OCI-LY7 (cell line): ENCODE results near the gene PLD4. TPM values are rescaled to one million over a fixed set of nuclear protein-coding genes. Genes with fewer than 3 reads are reported as not detected.

Source experiments
- BruUV-seq: library from RNA; stranded (reverse); fragments of 400-500 nt; replicated peaks from 2 replicates; lab custom pipeline; 2021; lab: Mats Ljungman, UMichigan
- CTCF ChIA-PET: fragments of 300-600 bp; sonication (Branson Sonifier 250); formaldehyde crosslinking; loops from one replicate; lab custom pipeline; 2022; ENCODE audit warnings: antibody characterized with exemption; ENCODE audit not compliant: unreplicated experiment; lab: Charles Lee
- POLR2A ChIA-PET: fragments of 300-600 bp; sonication (Branson Sonifier 250); formaldehyde crosslinking; loops from one replicate; lab custom pipeline; 2022; ENCODE audit warnings: antibody characterized with exemption; lab: Charles Lee
- DNase-seq: peaks from one replicate; pipeline ENCODE4 v3.0.0-alpha.2; 2015; ENCODE audit warnings: low spot score
- H2AFZ ChIP-seq: fragments of 200-600 bp; sonication (generic), shearing (Covaris generic); 2 replicates; pipeline ENCODE4 v1.6.1; 2014; ENCODE audit warnings: mild to moderate bottlenecking, antibody characterized with exemption, low read length, moderate library complexity
- H3K27ac ChIP-seq: fragments of 200-600 bp; sonication (generic); 2 replicates; pipeline ENCODE4 v1.5.1; 2014; ENCODE audit warnings: mixed run types, low read depth, mild to moderate bottlenecking, moderate library complexity, low read length, inconsistent platforms; ENCODE audit not compliant: poor library complexity, severe bottlenecking
- H3K36me3 ChIP-seq: fragments of 200-600 bp; sonication (generic); 2 replicates; pipeline ENCODE4 v1.6.1; 2014; ENCODE audit warnings: mild to moderate bottlenecking, antibody characterized with exemption, low read length, moderate library complexity, mixed read lengths; ENCODE audit not compliant: insufficient read depth
- H3K4me1 ChIP-seq: fragments of 200-600 bp; sonication (generic); 2 replicates; pipeline ENCODE4 v1.5.1; 2014; ENCODE audit warnings: mild to moderate bottlenecking, low read length; ENCODE audit not compliant: insufficient read depth, poor library complexity, severe bottlenecking
- H3K4me2 ChIP-seq: fragments of 200-600 bp; sonication (generic); 2 replicates; pipeline ENCODE4 v1.6.1; 2014; ENCODE audit warnings: mild to moderate bottlenecking, low read length
- H3K4me3 ChIP-seq: fragments of 200-600 bp; sonication (generic); 2 replicates; pipeline ENCODE4 v1.5.1; 2014; ENCODE audit warnings: mild to moderate bottlenecking, low read depth, low read length; ENCODE audit not compliant: poor library complexity, severe bottlenecking
- H3K79me2 ChIP-seq: fragments of 200-600 bp; sonication (generic); 2 replicates; pipeline ENCODE4 v1.6.1; 2016; ENCODE audit warnings: low read depth, mild to moderate bottlenecking, low read length, moderate library complexity, mixed read lengths; ENCODE audit not compliant: insufficient read depth
- H3K9me2 ChIP-seq: fragments of 200-600 bp; sonication (generic); 2 replicates; pipeline ENCODE4 v1.6.1; 2016; ENCODE audit warnings: mild to moderate bottlenecking, low read length, mixed read lengths; ENCODE audit not compliant: insufficient read depth
- H3K9me3 ChIP-seq: fragments of 200-600 bp; sonication (generic); 2 replicates; pipeline ENCODE4 v1.6.1; 2014; ENCODE audit warnings: mild to moderate bottlenecking, mixed run types, low read length, mixed read lengths
- H4K20me1 ChIP-seq: fragments of 200-600 bp; sonication (generic); 2 replicates; pipeline ENCODE4 v1.6.1; 2014; ENCODE audit warnings: mild to moderate bottlenecking, antibody characterized with exemption, low read length, moderate library complexity, mixed read lengths; ENCODE audit not compliant: insufficient read depth
- EZH2phosphoT487 ChIP-seq: fragments of 200-600 bp; sonication (generic); IDR thresholded peaks from 2 replicates; pipeline ENCODE4 v1.6.1; 2018; ENCODE audit warnings: low read depth, borderline replicate concordance, mild to moderate bottlenecking, mixed run types, antibody characterized with exemption, low read length, moderate library complexity, mixed read lengths
- intact Hi-C: fragments of 100-400 bp; cut with micrococcal nuclease; formaldehyde crosslinking; loops from one replicate; pipeline ENCODE4 v1.10.0; 2022; ENCODE audit not compliant: unreplicated experiment
- total RNA-seq, 2 experiments: library from RNA; depleted of rRNA in 1 of 2; stranded (reverse); fragments of >200 nt in 1 of 2; shearing (Covaris generic) in 1 of 2; gene quantifications; 2 replicates each; pipeline ENCODE4 v1.2.3, GENCODE V29; 2014 to 2022
- TF ChIP-seq, protein P1 (sequence below): fragments of 200-600 bp; sonication (generic); conservative IDR thresholded peaks from 2 replicates; pipeline ENCODE4 v1.5.1; 2014; ENCODE audit warnings: mild to moderate bottlenecking, antibody characterized with exemption, low read length, moderate library complexity, mixed read lengths

PLD4 gene
- total RNA-seq, 2 experiments from 2014 or later: 0.66 to 5.1 TPM

DNA sequence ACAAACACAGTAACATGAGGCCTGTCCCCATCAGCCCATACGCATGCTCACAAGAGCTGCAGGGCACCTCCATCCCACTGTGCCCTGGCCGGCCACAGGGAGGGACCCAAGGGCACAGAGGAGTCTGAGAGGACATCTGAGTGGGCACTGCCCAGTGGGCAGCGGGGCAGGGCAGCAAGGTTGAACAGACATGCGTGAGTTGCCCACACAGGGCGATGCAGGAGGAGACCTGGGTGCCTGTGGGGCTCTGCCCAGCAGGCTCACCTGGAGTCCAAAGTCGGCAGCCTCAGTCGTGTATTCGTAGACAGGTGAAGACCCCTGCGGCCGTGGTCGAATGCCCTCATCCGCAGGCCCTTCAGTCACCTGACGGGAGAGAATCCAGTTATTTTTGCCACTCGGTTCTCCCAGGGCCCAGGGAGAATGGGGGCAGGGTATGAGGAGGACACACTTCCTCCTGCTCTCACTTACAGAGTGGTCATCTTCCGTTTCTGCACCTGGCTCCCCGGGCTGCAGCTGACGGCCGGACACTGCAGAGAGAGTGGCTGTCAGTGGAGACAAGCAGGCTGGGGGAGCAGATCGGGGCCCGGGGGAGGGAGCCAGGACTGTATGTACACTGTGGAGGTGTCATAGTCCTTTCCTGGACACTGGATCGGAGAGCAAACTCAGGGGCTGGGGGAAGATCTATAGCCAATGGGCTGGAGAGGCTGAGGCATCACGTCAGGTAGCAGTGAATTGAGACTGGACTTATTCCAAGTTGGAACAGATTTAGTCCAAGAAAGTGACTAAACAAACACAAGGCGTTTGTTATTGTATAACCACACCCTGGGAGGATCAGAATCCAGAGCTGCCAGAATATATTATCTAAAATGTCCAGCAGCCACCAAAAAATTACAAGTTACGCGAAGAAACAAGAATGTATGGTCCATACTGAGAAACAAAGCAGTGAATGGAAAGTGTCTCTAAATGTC lies 32.8 kb downstream of the PLD4 start:
- Histone ChIP-seq H3K9me2 (no peaks in the 10 kb centered on the region), H3K36me3 (no peaks in the 10 kb centered on the region), H3K9me3 (no peaks in the 10 kb centered on the region), H4K20me1 (no peaks in the 10 kb centered on the region), H3K4me2 (no peak overlapping the region), H3K4me3 (no peak overlapping the region), H3K4me1 (no peaks in the 10 kb centered on the region), H3K27ac (no peak overlapping the region), H3K79me2 (no peaks in the 10 kb centered on the region), H2AFZ (no peak overlapping the region)
- intact Hi-C loops: no loop called here
- TF ChIP-seq, protein P1, sequence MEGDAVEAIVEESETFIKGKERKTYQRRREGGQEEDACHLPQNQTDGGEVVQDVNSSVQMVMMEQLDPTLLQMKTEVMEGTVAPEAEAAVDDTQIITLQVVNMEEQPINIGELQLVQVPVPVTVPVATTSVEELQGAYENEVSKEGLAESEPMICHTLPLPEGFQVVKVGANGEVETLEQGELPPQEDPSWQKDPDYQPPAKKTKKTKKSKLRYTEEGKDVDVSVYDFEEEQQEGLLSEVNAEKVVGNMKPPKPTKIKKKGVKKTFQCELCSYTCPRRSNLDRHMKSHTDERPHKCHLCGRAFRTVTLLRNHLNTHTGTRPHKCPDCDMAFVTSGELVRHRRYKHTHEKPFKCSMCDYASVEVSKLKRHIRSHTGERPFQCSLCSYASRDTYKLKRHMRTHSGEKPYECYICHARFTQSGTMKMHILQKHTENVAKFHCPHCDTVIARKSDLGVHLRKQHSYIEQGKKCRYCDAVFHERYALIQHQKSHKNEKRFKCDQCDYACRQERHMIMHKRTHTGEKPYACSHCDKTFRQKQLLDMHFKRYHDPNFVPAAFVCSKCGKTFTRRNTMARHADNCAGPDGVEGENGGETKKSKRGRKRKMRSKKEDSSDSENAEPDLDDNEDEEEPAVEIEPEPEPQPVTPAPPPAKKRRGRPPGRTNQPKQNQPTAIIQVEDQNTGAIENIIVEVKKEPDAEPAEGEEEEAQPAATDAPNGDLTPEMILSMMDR: no peak
- TF ChIP-seq EZH2phosphoT487: no peak
- CTCF ChIA-PET: no interaction called here
- BruUV-seq: no TSS peak
- no peak for DNase-seq
- POLR2A ChIA-PET: no interaction called here

DNA sequence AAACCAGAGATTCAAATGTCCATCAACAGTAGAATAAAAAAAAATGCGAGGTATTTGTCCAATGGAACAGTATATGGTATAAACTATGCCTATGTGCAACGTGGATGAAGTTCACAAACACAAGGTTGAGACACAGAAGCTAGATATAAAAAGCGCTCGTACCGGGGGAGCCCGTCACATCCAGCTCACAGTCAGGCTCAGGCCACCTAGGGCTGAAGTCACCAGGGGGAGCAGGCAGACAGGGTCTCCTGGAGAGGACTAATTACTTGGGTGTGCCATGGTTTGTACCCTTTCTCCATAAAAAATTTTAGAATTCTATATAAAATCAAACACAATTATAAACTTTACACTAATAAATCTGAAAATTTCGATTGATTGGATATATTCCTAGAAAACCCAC lies 39.9 kb downstream of the PLD4 start:
- ChIA-PET CTCF (no interaction called here), POLR2A (no interaction called here)
- Histone ChIP-seq H3K4me1 (peaks cover 19% of the 10 kb centered on the region), H2AFZ (no peak overlapping the region), H3K9me2 (no peaks in the 10 kb centered on the region), H3K4me2 (no peak overlapping the region), H3K9me3 (no peaks in the 10 kb centered on the region), H3K79me2 (no peaks in the 10 kb centered on the region), H3K4me3 (no peak overlapping the region), H4K20me1 (no peaks in the 10 kb centered on the region), H3K27ac (no peak overlapping the region), H3K36me3 (no peaks in the 10 kb centered on the region)
- BruUV-seq: no TSS peak
- TF ChIP-seq EZH2phosphoT487: no peak
- TF ChIP-seq, protein P1: no peak
- no peak for DNase-seq
- intact Hi-C loops: no loop called here
